Stimulated activated CD4-positive, alpha-beta T cell treated with anti-CD3 and anti-CD28 coated beads, TNF-alpha, amount 100 ng/mL, for 1 hour (primary cell): ENCODE measurements around the gene TEAD3.

Source experiments
- DNase-seq, 3 donors: peaks; one replicate each; pipeline ENCODE4 v3.0.0-alpha.2; 2020; ENCODE audit warnings: low read depth in 3 of 3, low spot score in 1 of 3

Gene TEAD3

DNA sequence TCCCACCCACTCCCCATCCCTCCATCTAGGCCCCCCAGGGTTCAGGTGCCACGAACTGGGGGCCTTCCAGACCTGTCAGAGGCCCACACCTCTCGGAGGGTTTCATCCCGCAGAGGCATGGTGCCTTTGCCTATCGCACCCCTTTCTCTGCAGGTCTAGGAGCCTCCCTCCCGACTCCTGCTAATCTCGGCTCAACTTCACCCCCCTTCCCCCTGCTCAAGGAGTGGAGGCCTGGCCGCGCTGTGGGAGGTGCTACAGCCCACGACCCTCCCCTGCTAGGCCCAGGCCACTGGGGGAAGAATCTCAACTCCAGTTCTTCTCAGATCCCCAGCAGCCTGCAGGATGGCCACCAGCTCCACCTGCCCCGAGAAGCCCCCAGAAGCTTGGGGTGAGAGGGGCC is 15.9 kb upstream of the TEAD3 start, which contains the start of gene TULP1:
TULP1 (minus strand) TSS at position 157 of the 400 bp plus-strand sequence; CDS start at position 119, 38 bp downstream.
- DNase-seq = no peak

DNA sequence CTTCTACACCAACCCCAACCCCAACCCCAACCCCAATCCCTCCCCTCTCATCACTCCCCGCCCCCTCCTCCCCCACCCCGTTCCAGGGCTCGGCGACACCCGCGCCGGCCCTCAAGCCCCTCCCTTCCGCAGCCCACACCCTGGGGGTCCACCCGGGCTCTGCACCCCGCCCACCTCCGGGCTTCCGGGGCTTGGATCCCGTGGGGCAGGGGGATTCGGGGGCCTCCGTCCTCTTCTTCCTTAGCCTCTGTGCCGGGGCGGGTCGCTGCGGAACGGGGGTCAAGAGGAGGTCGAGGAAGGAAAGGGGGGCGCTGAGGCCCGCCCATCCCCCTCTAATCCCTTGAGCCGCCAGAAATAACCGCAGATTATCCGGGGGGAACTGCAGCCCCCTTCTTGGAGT is 15.1 kb upstream of the TEAD3 start:
- no peak for DNase-seq

DNA sequence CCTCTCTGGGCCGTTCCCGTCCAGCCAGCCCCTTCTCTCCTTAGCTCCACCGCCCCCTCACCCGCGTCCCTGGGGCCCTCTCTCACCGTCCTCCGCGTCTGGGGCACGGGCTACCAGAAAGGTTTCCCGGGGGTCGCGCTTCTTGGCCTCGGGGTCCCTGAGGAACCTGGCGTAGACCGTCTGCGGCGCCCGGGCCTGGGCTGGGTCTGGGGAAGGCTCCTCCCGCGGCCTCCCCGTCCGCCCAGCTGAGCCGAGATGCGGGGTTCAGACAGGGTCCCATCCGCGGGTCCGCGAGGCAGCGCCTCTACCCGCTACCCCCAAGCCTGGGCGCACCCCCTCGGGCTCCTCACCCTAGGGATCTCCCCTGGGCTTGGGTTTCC is 14.7 kb upstream of the TEAD3 start:
- no peak for DNase-seq

DNA sequence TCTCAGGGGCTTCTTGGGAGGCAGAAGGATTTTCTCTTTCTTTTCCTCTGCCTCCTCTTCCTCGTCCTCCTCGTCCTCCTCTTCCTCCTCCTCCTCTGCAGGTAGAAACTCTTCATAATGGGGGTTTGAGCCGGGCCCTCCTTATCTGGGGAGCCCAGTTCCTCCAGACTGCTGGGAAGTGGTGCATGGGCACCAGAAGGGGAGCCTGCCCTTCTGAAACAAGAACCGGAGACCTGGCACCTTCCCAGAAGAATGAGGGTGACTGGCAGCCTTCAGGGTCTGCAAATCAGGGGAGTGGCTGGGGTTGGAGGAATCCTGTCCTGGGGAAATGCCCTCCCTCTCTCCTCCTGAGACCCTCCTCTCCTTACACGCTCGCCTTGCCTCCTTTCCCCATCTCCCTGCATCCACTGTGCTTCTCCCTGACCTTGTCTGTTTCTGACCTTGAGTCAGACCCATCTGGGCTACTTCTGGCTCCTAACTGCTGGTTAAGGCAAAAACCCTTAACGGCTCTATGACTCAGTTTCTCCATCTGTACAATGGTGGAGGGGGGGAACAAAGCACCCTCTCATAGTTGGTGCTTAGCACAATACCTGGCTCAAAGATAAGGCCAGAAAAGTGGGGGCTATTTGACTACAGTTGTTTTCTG is 14.2 kb upstream of the TEAD3 start:
- no peak for DNase-seq

- no peak for DNase-seq
Measured at GRCh38 chr6:35508542-35508941, 11.7 kb upstream of the TEAD3 start.

DNA sequence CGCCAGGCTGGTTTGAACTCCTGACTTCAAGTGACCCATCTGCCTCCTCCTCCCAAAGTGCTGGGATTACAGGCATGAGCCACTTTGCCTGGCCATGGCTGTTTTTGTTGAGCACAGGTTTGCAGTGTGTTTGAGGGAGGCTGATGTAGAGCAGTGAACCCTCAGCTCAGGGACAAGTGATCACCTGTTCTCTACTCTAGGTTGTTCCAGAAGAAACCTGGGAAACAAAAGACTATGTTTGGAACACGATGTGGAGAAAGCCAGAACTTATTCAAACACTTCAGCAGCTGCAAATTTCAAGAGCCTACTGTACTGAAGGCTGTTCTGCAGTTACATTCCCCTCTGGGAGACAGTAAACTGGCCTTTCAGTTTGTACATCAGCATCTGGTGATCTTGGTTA is 11.1 kb upstream of the TEAD3 start:
- DNase-seq = no peak

DNA sequence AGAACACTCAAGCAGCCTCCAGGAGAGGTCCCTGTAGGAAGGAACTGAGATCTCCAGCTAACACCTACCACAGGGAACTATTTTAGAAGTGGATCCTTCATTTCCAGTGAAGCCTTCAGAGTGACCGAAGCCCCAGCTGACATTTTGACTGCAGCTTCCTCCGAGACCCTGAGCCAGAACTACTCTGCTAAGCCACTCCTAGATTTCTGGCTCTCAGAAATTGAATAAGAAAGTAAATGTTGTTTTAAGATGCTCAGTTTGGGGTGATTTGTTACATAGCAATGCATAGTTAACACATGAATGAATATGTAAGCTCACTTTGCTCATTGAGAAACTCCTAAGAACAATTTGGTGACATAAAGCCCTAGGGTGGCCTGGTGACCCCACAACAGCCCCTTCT is 10.3 kb upstream of the TEAD3 start:
- DNase-seq = no peak

GRCh38 chr6:35506536-35506935 is 9.7 kb upstream of the TEAD3 start:
- no peak for DNase-seq

GRCh38 chr6:35505999-35506412 is 9.1 kb upstream of the TEAD3 start:
- no peak for DNase-seq

- DNase-seq = no peak
Measured at GRCh38 chr6:35503534-35503933, 6.7 kb upstream of the TEAD3 start.

DNA sequence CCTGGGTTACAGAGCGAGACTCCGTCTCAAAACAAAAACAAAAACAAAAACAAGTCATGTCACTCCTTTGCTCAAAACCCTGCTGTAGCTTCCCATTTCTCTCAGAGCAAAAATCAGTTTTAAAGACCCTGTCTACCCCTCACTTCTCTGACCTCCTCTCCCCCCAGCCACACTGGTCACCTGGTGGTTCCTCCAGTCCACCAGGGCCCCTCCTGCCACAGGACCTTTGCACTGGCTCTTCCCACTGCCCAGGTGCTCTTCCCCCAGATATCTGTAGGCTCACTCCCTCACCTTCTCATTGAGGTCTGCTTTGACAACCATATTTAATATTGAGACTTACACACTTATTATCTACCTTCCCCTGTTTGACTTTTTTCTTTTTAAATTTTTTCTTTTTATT is 4.9 kb upstream of the TEAD3 start:
- no peak for DNase-seq

DNA sequence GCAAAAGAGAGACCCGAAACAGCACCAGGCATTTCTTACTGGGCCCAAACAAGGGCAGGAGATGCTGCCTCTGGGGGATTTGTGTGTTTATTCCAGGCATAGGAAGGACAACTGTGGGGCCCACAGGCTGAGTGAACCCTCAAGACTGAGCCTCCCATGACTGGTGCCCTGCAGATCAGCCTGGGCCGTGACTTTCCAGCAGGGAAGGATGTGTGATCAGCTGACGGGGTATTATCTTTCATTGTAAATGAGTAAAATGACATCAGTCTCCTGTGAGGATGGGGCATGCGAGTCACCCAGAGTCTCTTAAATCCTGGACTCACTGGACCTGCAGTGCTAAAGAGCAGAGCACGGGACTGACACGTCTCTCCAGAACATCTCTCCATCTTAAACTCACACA is 3.9 kb upstream of the TEAD3 start:
- no peak for DNase-seq

GRCh38 chr6:35499372-35499771 is 2.5 kb upstream of the TEAD3 start:
- no peak for DNase-seq

DNA sequence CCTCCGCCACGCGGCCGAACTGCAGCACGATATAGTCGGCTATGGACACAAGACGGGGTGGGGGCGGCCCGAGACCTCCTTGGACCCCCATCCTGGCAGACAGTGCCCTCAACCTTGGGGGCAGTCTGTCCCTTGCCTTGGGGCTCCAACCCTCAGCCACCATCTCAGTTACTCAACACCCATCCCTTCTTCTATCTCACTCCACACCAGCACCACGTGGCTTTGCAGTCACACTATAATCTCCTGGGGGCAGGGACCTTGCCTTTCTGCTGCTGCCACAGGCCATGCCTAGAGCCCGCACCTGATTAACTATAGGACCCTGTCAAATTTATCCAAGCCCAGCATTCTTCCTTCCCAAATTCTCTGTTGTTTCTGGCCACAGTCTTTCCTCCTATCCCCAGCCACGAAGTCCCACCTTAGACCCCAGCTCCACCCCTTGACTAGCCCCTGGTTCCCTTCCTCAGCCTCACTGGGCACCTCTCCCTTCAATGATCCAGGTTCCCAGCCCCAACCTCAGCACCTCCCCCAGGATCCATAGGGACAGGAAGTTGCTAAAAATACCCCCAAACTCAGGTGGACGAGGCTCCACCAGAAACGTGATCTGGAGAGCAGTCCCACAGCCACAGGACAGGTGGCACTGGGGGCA is 1.7 kb upstream of the TEAD3 start:
- DNase-seq = no peak

GRCh38 chr6:35497571-35498421 is 917 bp upstream of the TEAD3 start:
- no peak for DNase-seq

DNA sequence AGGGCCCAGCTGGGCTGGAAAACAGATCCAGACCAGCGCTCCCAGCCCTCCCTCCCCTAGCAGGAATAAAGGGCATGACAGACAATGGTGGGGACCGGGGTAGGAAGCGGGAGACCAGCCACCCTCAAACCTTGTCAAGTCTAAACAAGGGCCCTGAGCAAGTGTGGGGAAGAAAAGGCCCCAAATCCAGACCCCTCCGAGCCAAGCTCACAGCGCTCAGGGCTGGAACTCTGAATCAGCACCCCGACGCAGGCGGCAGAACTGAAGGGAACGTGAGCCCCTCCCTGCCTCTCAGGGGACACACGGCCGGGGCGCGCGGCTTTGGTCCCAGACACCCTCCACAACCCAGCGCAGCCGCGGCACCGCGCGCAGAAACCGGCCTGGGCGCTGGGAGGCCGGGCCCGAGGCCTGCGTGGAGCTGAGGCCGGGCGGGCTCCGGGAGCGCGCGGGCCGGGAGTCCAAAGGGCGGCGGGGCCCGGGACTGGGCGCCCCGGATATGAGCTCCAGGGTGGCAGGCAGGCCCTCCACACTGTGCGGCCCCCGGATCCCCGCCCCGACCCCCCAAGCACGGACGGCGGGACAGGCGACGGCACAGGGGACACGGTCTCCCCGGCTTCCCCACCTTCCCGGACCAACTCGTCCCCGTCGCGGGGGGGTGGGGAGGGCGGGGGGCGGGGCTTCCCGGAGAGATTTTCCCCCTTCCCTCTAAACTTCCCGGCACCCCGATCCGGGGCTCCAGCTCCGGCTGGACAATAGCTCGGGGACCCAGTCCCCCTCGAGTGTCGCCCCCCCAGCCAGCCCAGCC is 641 bp downstream of the TEAD3 start:
- DNase-seq = no peak

GRCh38 chr6:35495258-35496035 is 1.4 kb downstream of the TEAD3 start:
- no peak for DNase-seq

DNA sequence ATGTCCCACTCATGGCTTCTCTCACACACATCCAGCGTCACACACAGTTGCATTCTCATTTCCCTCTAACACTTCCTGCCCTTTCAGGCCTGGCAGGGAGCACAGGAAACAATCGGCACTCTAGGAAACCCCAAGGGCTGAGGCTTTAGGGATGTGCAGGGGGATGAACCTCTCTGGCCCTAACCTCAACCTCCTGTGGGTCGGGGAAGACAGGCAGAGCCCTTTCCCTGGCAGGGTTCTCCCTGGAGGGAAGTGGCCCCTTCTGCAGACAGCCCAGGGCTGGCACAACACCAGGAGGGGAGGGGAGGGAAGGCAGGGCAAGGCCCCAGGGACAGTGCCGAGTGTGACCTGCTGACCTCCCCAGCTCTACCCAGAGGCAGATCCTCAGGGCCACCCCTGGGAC is 2.7 kb downstream of the TEAD3 start:
- no peak for DNase-seq

DNA sequence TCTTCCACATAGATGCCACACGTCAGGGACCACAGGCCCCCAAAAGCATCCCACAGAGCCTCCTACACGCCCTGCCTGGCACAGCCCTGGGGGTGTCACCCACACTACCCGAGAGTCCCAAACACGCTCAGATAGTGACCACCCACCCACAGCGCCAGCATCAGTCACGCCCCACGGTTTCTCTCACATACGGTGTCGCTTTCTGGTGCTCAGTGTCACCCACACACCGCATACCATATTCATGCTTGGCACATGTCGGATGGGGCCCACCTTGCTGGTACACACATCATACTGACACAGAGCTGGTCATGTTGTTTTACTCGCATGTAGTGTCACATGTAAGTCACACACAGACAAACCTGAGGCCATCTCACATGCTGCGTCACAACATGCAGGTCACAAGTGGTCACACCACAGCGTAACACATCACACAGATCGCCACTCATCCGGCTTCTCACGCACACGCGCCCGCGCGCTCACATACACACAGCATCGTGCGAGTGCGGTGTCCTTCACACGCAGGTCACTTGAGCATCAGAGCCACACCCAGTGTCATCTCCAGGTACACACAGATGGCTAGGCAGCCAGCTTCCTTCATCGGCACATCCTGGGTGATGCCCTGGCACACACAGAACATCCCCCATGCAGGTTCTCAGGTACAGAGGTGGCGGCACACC is 3.4 kb downstream of the TEAD3 start:
- DNase-seq = no peak

- no peak for DNase-seq
Measured at GRCh38 chr6:35492974-35493284, 4.0 kb downstream of the TEAD3 start.
